ENCODE data around the gene NRXN2. TPM values are rescaled to one million over a fixed set of nuclear protein-coding genes. Genes with fewer than 3 reads are reported as not detected.

Gene NRXN2
- polyA plus RNA-seq, 1 experiment: 0.20 TPM

- Histone ChIP-seq H3K4me3 (ENCODE audit: low read depth, low read length) (no peak overlapping the region), H3K36me3 (ENCODE audit: control insufficient read depth, insufficient read depth, low read length) (no peaks in the 10 kb centered on the region), H3K27me3 (ENCODE audit: control insufficient read depth, insufficient read depth, low read length) (peaks cover 51% of the 10 kb centered on the region)
- CTCF ChIA-PET: interaction anchor here (0.5 to 1.8 kb wide), 4 partner anchors 11 to 152 kb away, joined by 4 to 6 read pairs (median 4); no protein-coding TSS in a partner anchor
- DNase-seq (ENCODE audit: low read depth): no peak
- TF ChIP-seq, protein P1, sequence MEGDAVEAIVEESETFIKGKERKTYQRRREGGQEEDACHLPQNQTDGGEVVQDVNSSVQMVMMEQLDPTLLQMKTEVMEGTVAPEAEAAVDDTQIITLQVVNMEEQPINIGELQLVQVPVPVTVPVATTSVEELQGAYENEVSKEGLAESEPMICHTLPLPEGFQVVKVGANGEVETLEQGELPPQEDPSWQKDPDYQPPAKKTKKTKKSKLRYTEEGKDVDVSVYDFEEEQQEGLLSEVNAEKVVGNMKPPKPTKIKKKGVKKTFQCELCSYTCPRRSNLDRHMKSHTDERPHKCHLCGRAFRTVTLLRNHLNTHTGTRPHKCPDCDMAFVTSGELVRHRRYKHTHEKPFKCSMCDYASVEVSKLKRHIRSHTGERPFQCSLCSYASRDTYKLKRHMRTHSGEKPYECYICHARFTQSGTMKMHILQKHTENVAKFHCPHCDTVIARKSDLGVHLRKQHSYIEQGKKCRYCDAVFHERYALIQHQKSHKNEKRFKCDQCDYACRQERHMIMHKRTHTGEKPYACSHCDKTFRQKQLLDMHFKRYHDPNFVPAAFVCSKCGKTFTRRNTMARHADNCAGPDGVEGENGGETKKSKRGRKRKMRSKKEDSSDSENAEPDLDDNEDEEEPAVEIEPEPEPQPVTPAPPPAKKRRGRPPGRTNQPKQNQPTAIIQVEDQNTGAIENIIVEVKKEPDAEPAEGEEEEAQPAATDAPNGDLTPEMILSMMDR (IDR thresholded peaks at IDR 0.05; ENCODE audit: insufficient read depth, low read depth, low read length): no peak
- POLR2A ChIA-PET: no interaction called here
Measured at GRCh38 chr11:64639885-64640284, 83.1 kb downstream of the NRXN2 start.

- Histone ChIP-seq H3K36me3 (ENCODE audit: control insufficient read depth, insufficient read depth, low read length) (no peaks in the 10 kb centered on the region), H3K27me3 (ENCODE audit: control insufficient read depth, insufficient read depth, low read length) (peaks cover 45% of the 10 kb centered on the region), H3K4me3 (ENCODE audit: low read depth, low read length) (no peak overlapping the region)
- DNase-seq (ENCODE audit: low read depth): no peak
- ChIA-PET POLR2A (no interaction called here), CTCF (interaction anchor here (0.6 to 1.8 kb wide), 4 partner anchors 10 to 656 kb away, joined by 3 to 5 read pairs (median 4); no protein-coding TSS in a partner anchor)
- TF ChIP-seq, protein P1 (IDR thresholded peaks at IDR 0.05; ENCODE audit: insufficient read depth, low read depth, low read length): no peak
Measured at GRCh38 chr11:64638829-64639228, 84.2 kb downstream of the NRXN2 start.

GRCh38 chr11:64638018-64638665 is 84.9 kb downstream of the NRXN2 start:
- TF ChIP-seq, protein P1 (IDR thresholded peaks at IDR 0.05; ENCODE audit: insufficient read depth, low read depth, low read length): no peak
- no peak overlapping the region for H3K4me3 ChIP-seq (ENCODE audit: low read depth, low read length)
- ChIA-PET POLR2A (no interaction called here), CTCF (interaction anchor here (0.6 to 1.3 kb wide), 3 partner anchors 11 to 657 kb away, joined by 3 to 4 read pairs (median 3); no protein-coding TSS in a partner anchor)
- peaks cover 43% of the 10 kb centered on the region for H3K27me3 ChIP-seq (ENCODE audit: control insufficient read depth, insufficient read depth, low read length)
- no peak for DNase-seq (ENCODE audit: low read depth)
- H3K36me3 ChIP-seq (ENCODE audit: control insufficient read depth, insufficient read depth, low read length): no peaks in the 10 kb centered on the region

GRCh38 chr11:64637334-64638017 is 85.5 kb downstream of the NRXN2 start:
- ChIA-PET POLR2A (no interaction called here), CTCF (interaction anchor here (1.3 kb wide), 1 partner anchor 12 kb away, joined by 4 read pairs; no protein-coding TSS in a partner anchor)
- peaks cover 40% of the 10 kb centered on the region for H3K27me3 ChIP-seq (ENCODE audit: control insufficient read depth, insufficient read depth, low read length)
- TF ChIP-seq, protein P1 (IDR thresholded peaks at IDR 0.05; ENCODE audit: insufficient read depth, low read depth, low read length): no peak
- H3K36me3 ChIP-seq (ENCODE audit: control insufficient read depth, insufficient read depth, low read length): no peaks in the 10 kb centered on the region
- H3K4me3 ChIP-seq (ENCODE audit: low read depth, low read length): no peak overlapping the region
- no peak for DNase-seq (ENCODE audit: low read depth)

DNA sequence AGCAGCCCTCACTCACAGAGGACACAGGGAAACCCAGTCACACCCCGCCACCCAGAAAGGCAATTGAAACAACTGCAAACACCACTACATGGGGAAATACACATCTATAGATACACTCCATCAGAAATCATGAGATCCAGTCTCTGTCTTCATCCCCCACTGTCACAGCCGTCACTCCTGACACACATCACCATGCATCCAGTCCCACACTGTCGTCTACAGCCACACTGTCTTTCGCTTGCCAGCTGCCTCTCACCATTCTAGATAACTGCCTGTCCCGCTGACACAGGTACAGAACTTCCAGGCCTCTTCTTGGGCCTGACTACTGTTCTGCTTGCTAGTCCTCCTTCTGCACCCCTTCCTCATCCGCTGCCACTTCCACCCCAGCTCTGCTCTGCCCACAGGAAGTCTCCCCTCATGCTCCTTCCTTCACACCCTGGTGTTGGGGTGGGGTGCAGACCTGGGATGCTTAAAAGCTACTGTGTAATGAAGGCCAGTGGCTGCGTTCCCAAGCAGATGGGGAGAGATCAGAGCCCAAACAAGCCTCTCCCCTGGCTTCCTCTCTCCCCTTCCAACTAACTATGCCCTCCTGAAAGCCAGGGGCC is 89.3 kb downstream of the NRXN2 start:
- Histone ChIP-seq H3K36me3 (ENCODE audit: control insufficient read depth, insufficient read depth, low read length) (no peaks in the 10 kb centered on the region), H3K4me3 (ENCODE audit: low read depth, low read length) (no peak overlapping the region), H3K27me3 (ENCODE audit: control insufficient read depth, insufficient read depth, low read length) (peaks cover 18% of the 10 kb centered on the region)
- ChIA-PET CTCF (interaction anchor here (0.6 to 2.2 kb wide), 2 partner anchors 15 to 19 kb away, joined by 3 to 10 read pairs; no protein-coding TSS in a partner anchor), POLR2A (no interaction called here)
- TF ChIP-seq, protein P1 (IDR thresholded peaks at IDR 0.05; ENCODE audit: insufficient read depth, low read depth, low read length): no peak
- no peak for DNase-seq (ENCODE audit: low read depth)
